ENCODE results near the gene ATP8A2.
A peak's percentile ranks its signal among the peaks of the same experiment; 100 is the strongest.

ATP8A2 gene

DNA sequence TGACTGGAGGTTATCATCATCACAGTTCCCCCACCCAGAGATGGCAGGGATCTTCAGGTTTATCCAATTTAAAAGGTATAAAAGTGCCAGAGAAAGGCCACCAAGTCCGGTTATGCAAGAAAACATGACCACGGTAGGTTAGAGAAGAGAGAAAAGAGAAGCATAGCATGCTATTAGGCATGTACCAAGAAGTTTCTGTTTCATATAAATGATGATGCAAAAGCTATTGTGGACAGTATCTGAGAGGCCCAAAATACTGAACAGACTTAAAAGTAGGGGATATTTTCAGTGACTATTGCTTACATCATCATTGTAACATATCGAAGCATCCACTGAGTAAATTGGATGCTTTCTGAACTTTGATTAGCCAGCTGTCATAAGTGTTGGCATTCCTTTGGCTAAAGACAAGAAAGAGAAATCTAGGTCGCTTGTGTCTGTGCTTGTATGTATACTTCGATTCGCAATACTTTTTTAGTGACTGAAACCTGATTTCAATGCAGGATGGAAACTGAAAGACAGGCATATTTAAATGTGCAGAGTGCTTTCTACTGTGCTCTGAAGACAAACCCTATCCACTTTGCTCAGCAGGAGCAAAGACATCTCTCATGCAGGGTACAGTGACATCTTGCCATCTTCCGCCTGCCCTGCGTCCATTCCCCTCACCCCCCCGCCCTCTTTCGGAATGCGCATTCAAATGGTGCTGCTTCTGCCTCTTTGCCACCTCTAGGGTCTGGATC lies 499.8 kb downstream of the ATP8A2 start:
- Histone ChIP-seq H4K8ac (ENCODE audit: low read length) (no peak overlapping the region), H3K4ac (ENCODE audit: low read depth in 1 of 2, low read length in 2 of 2) (no peak overlapping the region), H2BK12ac (ENCODE audit: low read length in 2 of 2) (no peak overlapping the region), H2AFZ (ENCODE audit: low read depth, low read length) (no peak overlapping the region), H3K36me3 (ENCODE audit: control insufficient read depth in 1 of 2, insufficient read depth in 2 of 2, low read depth in 1 of 2, low read length in 2 of 2) (peaks cover 0 to 6% of the 10 kb centered on the region in 2 experiments), H3K9ac (ENCODE audit: low read length) (no peak overlapping the region), H2BK5ac (ENCODE audit: low read depth, low read length, poor library complexity, severe bottlenecking) (no peak overlapping the region), H3K4me2 (ENCODE audit: low read length, poor library complexity, severe bottlenecking) (no peak overlapping the region), H3K4me3 (ENCODE audit: insufficient read depth in 1 of 2, low read depth in 1 of 2, low read length in 2 of 2) (no peak overlapping the region), H2BK15ac (ENCODE audit: low read depth, poor library complexity, severe bottlenecking) (no peak overlapping the region), H3K27me3 (ENCODE audit: control insufficient read depth in 1 of 2, insufficient read depth in 1 of 2, low read length in 2 of 2) (peaks cover 0 to 28% of the 10 kb centered on the region in 2 experiments), H4K91ac (ENCODE audit: low read length) (no peak overlapping the region), H2BK120ac (ENCODE audit: low read depth, low read length) (no peak overlapping the region), H3K79me1 (replicated peaks; ENCODE audit: low read length, poor library complexity, severe bottlenecking) (no peaks in the 10 kb centered on the region), H3K14ac (ENCODE audit: low read length in 2 of 2) (no peak overlapping the region), H3K27ac (ENCODE audit: low read length, poor library complexity, severe bottlenecking) (no peak overlapping the region), H2AK5ac (ENCODE audit: low read length, severe bottlenecking) (no peak overlapping the region), H3K18ac (ENCODE audit: low read depth in 1 of 2, low read length in 2 of 2) (no peak overlapping the region), H3K9me3 (ENCODE audit: control insufficient read depth, low read length) (no peaks in the 10 kb centered on the region), H3K4me1 (ENCODE audit: control insufficient read depth, insufficient read depth, low read depth, low read length) (peaks cover 6% of the 10 kb centered on the region), H3K23ac (ENCODE audit: low read length in 2 of 2) (no peak overlapping the region)
- 97% methylated on average over 11 of the region's 11 CpGs for WGBS
- DNase-seq = no peak

DNA sequence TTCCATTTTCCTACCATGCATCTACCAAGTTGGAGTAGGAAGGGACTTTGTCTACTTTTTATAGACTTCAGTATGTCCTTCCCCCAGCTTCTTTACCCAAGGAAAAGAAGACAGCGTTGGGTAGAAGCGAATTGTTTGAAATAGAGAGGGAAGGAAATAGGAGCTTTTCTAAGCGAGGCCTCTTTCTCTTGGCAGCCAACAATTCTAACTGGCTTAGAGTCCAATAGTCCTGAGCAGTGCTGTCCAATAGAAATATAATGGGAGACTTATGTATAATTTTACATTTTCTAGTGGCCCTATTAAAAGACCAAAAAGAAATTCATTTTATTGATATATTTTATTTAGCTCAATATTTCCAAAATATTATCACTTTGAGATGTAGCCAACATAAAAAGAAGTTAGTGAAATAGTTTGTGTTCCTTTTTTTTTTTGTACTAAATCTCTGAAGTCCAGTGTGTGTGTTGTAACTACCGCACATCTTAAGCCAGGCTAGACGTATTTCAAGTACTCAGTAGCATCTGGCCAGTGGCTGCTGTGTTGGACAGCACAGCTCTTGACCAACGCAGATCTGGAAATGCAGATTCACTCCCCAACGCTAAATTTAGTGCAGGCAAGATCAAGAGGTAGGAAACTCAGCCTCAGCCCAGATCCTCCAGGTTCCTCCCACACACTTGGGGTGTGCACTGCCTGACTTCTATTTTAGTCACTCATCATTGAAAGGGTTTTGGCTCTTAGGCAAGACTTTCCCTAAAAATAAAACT lies 500.9 kb downstream of the ATP8A2 start:
- peak; percentile 62 for DNase-seq
- peaks cover 0 to 6% of the 10 kb centered on the region in 2 experiments for H3K36me3 ChIP-seq (ENCODE audit: control insufficient read depth in 1 of 2, insufficient read depth in 2 of 2, low read depth in 1 of 2, low read length in 2 of 2)
- no peak overlapping the region for H2BK12ac ChIP-seq (ENCODE audit: low read length in 2 of 2)
- H3K4ac ChIP-seq (ENCODE audit: low read depth in 1 of 2, low read length in 2 of 2) = no peak overlapping the region
- peaks cover 0 to 31% of the 10 kb centered on the region in 2 experiments for H3K27me3 ChIP-seq (ENCODE audit: control insufficient read depth in 1 of 2, insufficient read depth in 1 of 2, low read length in 2 of 2)
- no peak overlapping the region for H3K4me3 ChIP-seq (ENCODE audit: insufficient read depth in 1 of 2, low read depth in 1 of 2, low read length in 2 of 2)
- H3K9me3 ChIP-seq (ENCODE audit: control insufficient read depth, low read length) = no peaks in the 10 kb centered on the region
- no peak overlapping the region for H2BK15ac ChIP-seq (ENCODE audit: low read depth, poor library complexity, severe bottlenecking)
- no peak overlapping the region for H3K9ac ChIP-seq (ENCODE audit: low read length)
- no peak overlapping the region for H3K4me2 ChIP-seq (ENCODE audit: low read length, poor library complexity, severe bottlenecking)
- peaks cover 6% of the 10 kb centered on the region for H3K4me1 ChIP-seq (ENCODE audit: control insufficient read depth, insufficient read depth, low read depth, low read length)
- H3K79me1 ChIP-seq (replicated peaks; ENCODE audit: low read length, poor library complexity, severe bottlenecking) = no peaks in the 10 kb centered on the region
- H2AK5ac ChIP-seq (ENCODE audit: low read length, severe bottlenecking) = no peak overlapping the region
- no peak overlapping the region for H3K14ac ChIP-seq (ENCODE audit: low read length in 2 of 2)
- H2BK120ac ChIP-seq (ENCODE audit: low read depth, low read length) = no peak overlapping the region
- H2AFZ ChIP-seq (ENCODE audit: low read depth, low read length) = no peak overlapping the region
- H4K8ac ChIP-seq (ENCODE audit: low read length) = no peak overlapping the region
- H3K23ac ChIP-seq (ENCODE audit: low read length in 2 of 2) = no peak overlapping the region
- H3K18ac ChIP-seq (ENCODE audit: low read depth in 1 of 2, low read length in 2 of 2) = no peak overlapping the region
- WGBS = 39% methylated on average over 4 of the region's 7 CpGs
- H2BK5ac ChIP-seq (ENCODE audit: low read depth, low read length, poor library complexity, severe bottlenecking) = no peak overlapping the region
- no peak overlapping the region for H3K27ac ChIP-seq (ENCODE audit: low read length, poor library complexity, severe bottlenecking)
- no peak overlapping the region for H4K91ac ChIP-seq (ENCODE audit: low read length)

DNA sequence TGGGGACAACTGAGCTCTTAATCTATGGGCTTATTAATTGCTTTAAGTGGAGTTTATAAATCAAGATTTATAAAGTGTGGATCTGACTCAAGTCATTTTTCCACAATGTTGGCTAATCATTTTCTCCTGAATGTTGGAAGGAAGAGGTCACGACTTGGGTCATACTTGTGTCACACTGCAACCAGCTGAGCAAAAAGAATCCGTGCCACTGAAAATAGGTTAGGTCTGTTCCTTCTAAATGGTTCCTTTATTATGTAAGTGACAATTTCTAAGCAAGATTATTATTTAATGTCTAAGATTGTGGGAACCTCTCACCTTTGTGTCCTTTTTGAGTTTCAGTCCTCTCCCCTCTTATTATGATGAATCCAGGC lies 501.5 kb downstream of the ATP8A2 start:
- Histone ChIP-seq H3K36me3 (ENCODE audit: control insufficient read depth in 1 of 2, insufficient read depth in 2 of 2, low read depth in 1 of 2, low read length in 2 of 2) (peaks cover 0 to 6% of the 10 kb centered on the region in 2 experiments), H3K4me2 (ENCODE audit: low read length, poor library complexity, severe bottlenecking) (no peak overlapping the region), H2BK15ac (ENCODE audit: low read depth, poor library complexity, severe bottlenecking) (no peak overlapping the region), H3K79me1 (replicated peaks; ENCODE audit: low read length, poor library complexity, severe bottlenecking) (no peaks in the 10 kb centered on the region), H4K8ac (ENCODE audit: low read length) (no peak overlapping the region), H2BK12ac (ENCODE audit: low read length in 2 of 2) (no peak overlapping the region), H3K4ac (ENCODE audit: low read depth in 1 of 2, low read length in 2 of 2) (no peak overlapping the region), H3K14ac (ENCODE audit: low read length in 2 of 2) (no peak overlapping the region), H2BK120ac (ENCODE audit: low read depth, low read length) (no peak overlapping the region), H3K23ac (ENCODE audit: low read length in 2 of 2) (no peak overlapping the region), H2AK5ac (ENCODE audit: low read length, severe bottlenecking) (no peak overlapping the region), H3K27ac (ENCODE audit: low read length, poor library complexity, severe bottlenecking) (no peak overlapping the region), H2AFZ (ENCODE audit: low read depth, low read length) (no peak overlapping the region), H4K91ac (ENCODE audit: low read length) (no peak overlapping the region), H3K4me3 (ENCODE audit: insufficient read depth in 1 of 2, low read depth in 1 of 2, low read length in 2 of 2) (no peak overlapping the region), H3K18ac (ENCODE audit: low read depth in 1 of 2, low read length in 2 of 2) (no peak overlapping the region), H3K9ac (ENCODE audit: low read length) (no peak overlapping the region), H2BK5ac (ENCODE audit: low read depth, low read length, poor library complexity, severe bottlenecking) (no peak overlapping the region), H3K9me3 (ENCODE audit: control insufficient read depth, low read length) (no peaks in the 10 kb centered on the region), H3K27me3 (ENCODE audit: control insufficient read depth in 1 of 2, insufficient read depth in 1 of 2, low read length in 2 of 2) (peaks cover 0 to 33% of the 10 kb centered on the region in 2 experiments), H3K4me1 (ENCODE audit: control insufficient read depth, insufficient read depth, low read depth, low read length) (peaks cover 6% of the 10 kb centered on the region)
- 100% methylated on average over 1 of the region's 2 CpGs for WGBS
- DNase-seq = no peak

DNA sequence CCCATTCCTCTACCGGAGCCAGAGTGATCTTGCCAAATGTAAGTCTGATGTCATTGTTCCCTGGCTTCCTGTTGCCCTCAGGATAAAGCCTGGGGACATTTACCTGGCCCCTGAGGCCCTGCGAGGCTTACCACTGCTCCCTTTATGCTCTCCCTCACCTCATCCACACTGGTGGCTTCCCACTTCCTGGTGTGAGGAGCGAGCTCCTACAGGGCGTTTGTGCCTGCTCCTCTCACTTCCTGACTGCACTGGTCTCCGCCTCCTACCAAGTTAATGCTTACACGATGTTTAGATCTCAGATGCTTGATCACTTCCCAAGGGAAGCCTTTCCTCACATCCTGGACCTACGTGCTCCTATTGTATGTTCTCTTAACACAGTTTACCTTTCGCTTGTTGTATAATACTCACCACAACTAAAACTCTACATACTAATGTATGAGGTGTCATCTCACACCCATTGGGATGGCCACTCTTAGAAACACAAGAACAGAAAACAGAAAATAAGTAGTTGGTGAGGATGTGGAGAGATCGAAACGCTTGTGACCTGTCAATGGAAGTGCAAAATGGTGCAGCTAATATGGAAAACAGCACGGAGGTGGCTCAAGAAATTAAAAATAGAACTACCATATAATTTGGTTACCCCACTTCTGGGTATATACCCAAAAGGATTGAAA lies 502.4 kb downstream of the ATP8A2 start:
- H2BK120ac ChIP-seq (ENCODE audit: low read depth, low read length) = no peak overlapping the region
- no peak overlapping the region for H3K23ac ChIP-seq (ENCODE audit: low read length in 2 of 2)
- H2BK5ac ChIP-seq (ENCODE audit: low read depth, low read length, poor library complexity, severe bottlenecking) = no peak overlapping the region
- DNase-seq = no peak
- H3K36me3 ChIP-seq (ENCODE audit: control insufficient read depth in 1 of 2, insufficient read depth in 2 of 2, low read depth in 1 of 2, low read length in 2 of 2) = peaks cover 0 to 6% of the 10 kb centered on the region in 2 experiments
- H3K9ac ChIP-seq (ENCODE audit: low read length) = no peak overlapping the region
- H3K27me3 ChIP-seq (ENCODE audit: control insufficient read depth in 1 of 2, insufficient read depth in 1 of 2, low read length in 2 of 2) = peaks cover 0 to 35% of the 10 kb centered on the region in 2 experiments
- no peak overlapping the region for H2AK5ac ChIP-seq (ENCODE audit: low read length, severe bottlenecking)
- H3K27ac ChIP-seq (ENCODE audit: low read length, poor library complexity, severe bottlenecking) = no peak overlapping the region
- no peak overlapping the region for H3K18ac ChIP-seq (ENCODE audit: low read depth in 1 of 2, low read length in 2 of 2)
- H4K8ac ChIP-seq (ENCODE audit: low read length) = peak overlapping the region; percentile 27
- peak overlapping the region; percentile 21 for H2BK15ac ChIP-seq (ENCODE audit: low read depth, poor library complexity, severe bottlenecking)
- no peak overlapping the region for H3K4me3 ChIP-seq (ENCODE audit: insufficient read depth in 1 of 2, low read depth in 1 of 2, low read length in 2 of 2)
- WGBS = 84% methylated on average over 9 of the region's 11 CpGs
- no peaks in the 10 kb centered on the region for H3K79me1 ChIP-seq (replicated peaks; ENCODE audit: low read length, poor library complexity, severe bottlenecking)
- no peak overlapping the region for H3K4me2 ChIP-seq (ENCODE audit: low read length, poor library complexity, severe bottlenecking)
- peaks cover 6% of the 10 kb centered on the region for H3K4me1 ChIP-seq (ENCODE audit: control insufficient read depth, insufficient read depth, low read depth, low read length)
- H2AFZ ChIP-seq (ENCODE audit: low read depth, low read length) = no peak overlapping the region
- H4K91ac ChIP-seq (ENCODE audit: low read length) = no peak overlapping the region
- no peak overlapping the region for H3K4ac ChIP-seq (ENCODE audit: low read depth in 1 of 2, low read length in 2 of 2)
- H2BK12ac ChIP-seq (ENCODE audit: low read length in 2 of 2) = peak overlapping the region in 1 of 2 experiments; percentile 12
- no peak overlapping the region for H3K14ac ChIP-seq (ENCODE audit: low read length in 2 of 2)
- no peaks in the 10 kb centered on the region for H3K9me3 ChIP-seq (ENCODE audit: control insufficient read depth, low read length)
